MM.1S (cell line): ENCODE data around the gene UBXN7.

Experiments
- CTCF ChIP-seq: fragments of 300-600 bp; sonication (generic); IDR thresholded peaks from 2 replicates; pipeline ENCODE4 v1.5.1; 2016; ENCODE audit warnings: antibody characterized with exemption, low read length, mixed read lengths
- EZH2 ChIP-seq: fragments of 300-600 bp; sonication (generic); optimal IDR thresholded peaks from 2 replicates; pipeline ENCODE3; 2017; ENCODE audit warnings: low read depth, mild to moderate bottlenecking, antibody characterized with exemption, low read length, mixed read lengths
- EZH2phosphoT487 ChIP-seq: fragments of 300-600 bp; sonication (generic); IDR thresholded peaks from 2 replicates; pipeline ENCODE4 v1.6.1; 2018; ENCODE audit warnings: antibody characterized with exemption, low read length

GRCh38 chr3:196365736-196366135 is 66.5 kb downstream of the UBXN7 start:
- TF ChIP-seq CTCF, result no peak
- no peak for TF ChIP-seq EZH2phosphoT487
- TF ChIP-seq EZH2, result no peak
